GM18951 (cell line): ENCODE results near the gene KRTAP17-1.
"Not testable (repeated sequence)": the region's sequence is repeated elsewhere in the genome, so short reads cannot be mapped to it uniquely, and the experiment has no call there.

ENCODE experiments used
- POLR2A ChIP-seq: IDR thresholded peaks from 4 replicates; pipeline ENCODE4 v1.6.1; 2011; ENCODE audit warnings: mild to moderate bottlenecking; ENCODE audit not compliant: insufficient read length, insufficient read depth; ENCODE audit errors: extremely low read depth
- in situ Hi-C: fragments of 300-500 bp; cut with MboI; formaldehyde crosslinking; loops from one replicate; pipeline ENCODE4 v1.12.0; 2022; ENCODE audit warnings: low sequenced_read_pairs, mixed read lengths, inconsistent platforms; ENCODE audit not compliant: unreplicated experiment

KRTAP17-1 gene, protein sequence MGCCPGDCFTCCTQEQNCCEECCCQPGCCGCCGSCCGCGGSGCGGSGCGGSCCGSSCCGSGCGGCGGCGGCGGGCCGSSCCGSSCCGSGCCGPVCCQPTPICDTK

DNA sequence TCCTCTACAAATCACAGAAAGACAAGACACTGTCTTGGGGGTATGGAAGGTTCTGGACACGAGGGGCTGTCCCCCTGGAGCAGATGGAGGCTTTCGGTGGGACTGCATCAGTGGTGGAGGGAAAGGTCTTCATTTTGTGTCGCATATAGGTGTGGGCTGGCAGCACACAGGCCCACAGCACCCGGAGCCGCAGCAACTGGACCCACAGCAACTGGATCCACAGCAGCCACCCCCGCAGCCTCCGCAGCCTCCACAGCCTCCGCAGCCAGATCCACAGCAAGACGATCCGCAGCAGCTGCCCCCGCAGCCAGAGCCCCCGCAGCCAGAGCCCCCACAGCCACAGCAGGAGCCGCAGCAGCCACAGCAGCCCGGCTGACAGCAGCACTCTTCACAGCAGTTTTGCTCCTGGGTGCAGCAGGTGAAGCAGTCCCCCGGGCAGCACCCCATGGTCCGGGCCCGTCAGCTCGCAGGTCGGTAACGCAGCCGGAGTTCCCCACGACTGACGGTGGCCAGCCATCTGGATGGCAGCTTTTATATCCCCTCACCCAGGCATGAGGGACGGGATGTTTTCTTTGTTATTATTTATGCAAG, at the start of gene KRTAP17-1:
Gene KRTAP17-1, minus strand, starts transcription at position 507 of the 591 bp plus-strand sequence. Its CDS starts 60 bp downstream, at position 447.
- in situ Hi-C loops = no loop called here

DNA sequence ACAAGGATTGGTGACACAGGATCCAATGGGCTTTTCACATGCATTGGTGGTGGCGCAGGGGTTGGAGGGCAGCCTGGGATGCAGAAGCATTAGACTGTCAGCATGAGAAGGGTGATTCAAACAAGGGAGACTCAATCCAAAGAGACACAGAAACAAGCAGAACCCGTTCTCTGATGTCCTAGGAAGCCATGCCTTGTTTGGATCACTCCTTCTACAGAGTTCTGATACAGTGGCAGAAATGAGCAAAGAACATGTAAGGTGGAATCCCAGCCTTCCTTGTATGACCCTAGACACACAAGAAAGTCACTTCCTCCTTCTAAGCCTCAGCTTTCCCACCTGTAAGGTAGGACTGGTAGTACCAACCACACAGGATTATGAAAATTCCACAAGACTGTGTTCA, 48.4 kb upstream of the KRTAP17-1 start:
- TF ChIP-seq POLR2A = no peak
- in situ Hi-C loops = no loop called here

More for the DNA sequence above, at the start of gene KRTAP17-1:
- no peak for TF ChIP-seq POLR2A

DNA sequence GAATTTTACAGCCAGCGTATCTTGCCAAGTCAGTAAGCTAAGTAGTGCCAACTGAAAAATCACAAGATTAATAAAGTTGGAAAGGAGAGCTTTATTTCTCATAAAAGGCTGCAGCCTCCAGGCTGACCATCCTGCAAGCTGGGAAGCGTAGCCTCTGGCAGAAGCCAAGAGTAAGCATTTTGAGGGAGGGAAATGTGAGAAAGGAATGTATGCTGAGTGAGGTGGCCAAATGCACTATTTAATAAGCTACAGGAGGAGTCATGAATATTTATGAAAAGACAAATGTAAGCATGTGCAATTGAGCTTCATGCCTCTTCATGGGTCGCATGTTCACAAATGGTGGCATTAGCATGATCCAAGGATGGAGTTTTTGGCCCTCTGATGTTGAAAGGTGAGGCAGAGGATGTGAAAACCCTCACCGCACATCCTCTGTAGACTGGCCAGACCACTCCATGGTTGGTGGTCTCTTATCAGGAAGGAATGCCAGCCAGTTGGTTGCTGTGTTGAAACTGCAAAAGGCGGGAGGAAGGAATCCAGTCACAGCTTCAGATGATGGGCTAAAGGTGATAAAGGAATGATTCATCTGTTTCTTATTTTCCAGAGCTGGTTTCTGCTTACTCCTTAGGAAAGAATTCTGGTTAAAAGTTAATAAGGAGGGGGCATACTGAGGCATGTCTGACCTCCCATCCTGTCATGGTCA, 44.9 kb upstream of the KRTAP17-1 start:
- no peak for TF ChIP-seq POLR2A
- in situ Hi-C loops = no loop called here

DNA sequence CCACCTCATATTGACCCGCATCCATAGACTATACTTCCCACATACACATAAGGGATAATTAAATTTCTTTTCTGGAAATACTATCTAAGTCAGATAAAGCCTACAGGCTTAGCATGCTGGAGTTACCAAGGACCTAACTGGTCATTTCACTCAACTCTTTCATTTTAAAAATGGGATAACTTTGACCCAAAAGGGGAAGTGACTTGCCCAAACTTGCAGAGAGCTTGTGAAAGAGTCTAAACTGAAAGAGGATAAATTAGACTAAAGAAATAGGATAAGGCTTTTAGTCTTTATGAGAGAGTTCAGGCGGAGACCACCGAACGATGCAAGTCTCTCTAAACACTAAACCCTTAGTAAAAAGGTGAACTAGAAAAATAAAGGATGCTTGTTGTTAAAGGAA, 39.0 kb upstream of the KRTAP17-1 start:
- in situ Hi-C loops = no loop called here
- TF ChIP-seq POLR2A = no peak

DNA sequence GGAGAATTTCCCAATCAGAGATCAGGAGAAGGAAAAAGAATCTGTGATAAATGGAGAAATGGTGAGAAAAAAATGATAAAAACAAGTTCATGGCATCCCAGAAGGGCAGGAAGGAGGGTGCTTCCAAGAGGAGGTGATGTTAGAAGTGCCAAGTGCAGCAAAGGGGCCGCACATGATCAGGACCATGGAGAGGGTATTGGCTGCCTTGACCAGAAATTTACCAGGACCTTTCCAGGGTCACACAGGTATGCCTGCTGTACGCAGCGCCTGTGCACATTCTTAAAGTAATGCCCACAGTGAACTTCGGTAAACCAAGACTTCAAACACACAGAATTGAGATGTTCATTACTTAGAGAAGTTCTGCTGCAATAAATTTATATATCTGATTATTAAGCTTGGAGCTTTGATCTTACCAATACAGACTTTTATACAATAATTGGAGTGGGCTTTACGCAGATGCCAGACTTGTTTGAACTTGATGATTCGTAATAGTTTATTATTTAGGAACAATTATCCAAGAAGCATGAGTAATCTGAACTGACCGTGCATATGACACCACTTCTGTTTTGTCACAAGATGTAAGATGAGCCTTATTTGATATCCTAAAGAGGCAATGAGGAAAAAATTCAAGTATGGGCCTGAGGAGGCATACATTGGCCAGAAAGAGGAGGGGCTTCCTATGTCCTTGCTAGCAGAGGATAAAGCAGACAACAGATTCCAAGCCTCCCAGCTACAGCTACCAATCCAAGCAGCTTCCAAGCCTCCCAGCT, 37.3 kb upstream of the KRTAP17-1 start:
- in situ Hi-C loops = no loop called here
- no peak for TF ChIP-seq POLR2A

- no peak for TF ChIP-seq POLR2A
- in situ Hi-C loops = no loop called here
These were observed 35.7 kb upstream of the KRTAP17-1 start for GRCh38 chr17:41351177-41351576.

DNA sequence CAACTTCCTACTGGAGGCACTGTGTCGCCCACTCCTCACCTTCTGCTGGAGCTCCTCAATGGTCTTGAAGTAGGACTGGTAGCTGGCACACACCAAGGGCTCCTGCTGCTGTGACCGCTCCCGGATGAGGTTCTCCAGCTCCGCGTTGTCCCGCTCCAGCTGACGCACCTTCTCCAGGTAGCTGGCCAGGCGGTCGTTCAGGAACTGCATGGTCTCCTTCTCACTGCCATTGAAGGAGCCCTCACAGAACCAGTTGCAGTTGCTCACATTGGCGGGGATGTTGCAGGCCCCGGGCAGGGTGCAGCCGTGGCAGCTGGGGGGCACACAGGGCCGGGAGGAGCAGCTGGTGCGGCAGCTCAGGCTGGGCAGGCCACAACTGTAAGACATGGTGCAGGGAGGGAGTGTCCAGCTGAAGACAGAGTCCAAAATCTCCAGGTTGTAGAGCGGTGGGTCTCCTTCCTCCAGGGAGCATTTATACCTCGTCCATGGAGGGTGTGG, 34.9 kb upstream of the KRTAP17-1 start, which contains the start of gene KRT33A:
Gene KRT33A, minus strand, starts transcription at position 448 of the 498 bp plus-strand sequence. Its CDS starts 61 bp downstream, at position 387.
- in situ Hi-C loops = not testable (repeated sequence)

- no peak for TF ChIP-seq POLR2A
- in situ Hi-C loops = no loop called here
These were observed 32.6 kb upstream of the KRTAP17-1 start for GRCh38 chr17:41347869-41348760.

- in situ Hi-C loops = not testable (repeated sequence)
These were observed 30.9 kb upstream of the KRTAP17-1 start for GRCh38 chr17:41346421-41346820.

GRCh38 chr17:41345992-41346391, 30.5 kb upstream of the KRTAP17-1 start:
- TF ChIP-seq POLR2A = no peak

GRCh38 chr17:41343029-41343428, 27.5 kb upstream of the KRTAP17-1 start:
- in situ Hi-C loops = no loop called here
- TF ChIP-seq POLR2A = no peak

More at GRCh38 chr17:41345992-41346391, 30.5 kb upstream of the KRTAP17-1 start:
- in situ Hi-C loops = no loop called here
